Measurements from ENCODE around the gene CD200.
A peak's percentile ranks its signal among the peaks of the same experiment; 100 is the strongest.

CD200 gene

GRCh38 chr3:112371569-112371968 lies 38.6 kb downstream of the CD200 start:
- Histone ChIP-seq H3K9ac (no peak overlapping the region), H3K27ac (no peak overlapping the region), H2AFZ (no peak overlapping the region), H3K4me1 (peaks cover 4% of the 10 kb centered on the region), H3K79me2 (no peaks in the 10 kb centered on the region), H3K9me3 (ENCODE audit: control insufficient read depth, low read length) (no peaks in the 10 kb centered on the region), H3K36me3 (ENCODE audit: control insufficient read depth, insufficient read depth, low read length) (no peaks in the 10 kb centered on the region), H3K4me3 (ENCODE audit: low read depth, low read length) (no peak overlapping the region), H3K4me2 (ENCODE audit: low read length) (no peak overlapping the region), H3K27me3 (ENCODE audit: control insufficient read depth, insufficient read depth, low read length) (no peaks in the 10 kb centered on the region)
- TF ChIP-seq CTCF (IDR thresholded peaks at IDR 0.05): no peak

- no peak overlapping the region for H3K27ac ChIP-seq
These were observed 39.4 kb downstream of the CD200 start for GRCh38 chr3:112372396-112372795.

GRCh38 chr3:112373476-112373875 lies 40.5 kb downstream of the CD200 start:
- Histone ChIP-seq H2AFZ (no peak overlapping the region), H3K36me3 (ENCODE audit: control insufficient read depth, insufficient read depth, low read length) (no peaks in the 10 kb centered on the region), H3K9me3 (ENCODE audit: control insufficient read depth, low read length) (no peaks in the 10 kb centered on the region), H3K4me3 (ENCODE audit: low read depth, low read length) (no peak overlapping the region), H3K4me2 (ENCODE audit: low read length) (no peak overlapping the region), H3K27me3 (ENCODE audit: control insufficient read depth, insufficient read depth, low read length) (no peaks in the 10 kb centered on the region), H3K79me2 (no peaks in the 10 kb centered on the region), H3K4me1 (peaks cover 4% of the 10 kb centered on the region), H3K9ac (no peak overlapping the region), H3K27ac (peak overlapping the region; percentile 24)
- no peak for TF ChIP-seq CTCF (IDR thresholded peaks at IDR 0.05)

More at GRCh38 chr3:112372396-112372795, 39.4 kb downstream of the CD200 start:
- no peaks in the 10 kb centered on the region for H3K79me2 ChIP-seq
- no peaks in the 10 kb centered on the region for H3K27me3 ChIP-seq (ENCODE audit: control insufficient read depth, insufficient read depth, low read length)
- no peaks in the 10 kb centered on the region for H3K36me3 ChIP-seq (ENCODE audit: control insufficient read depth, insufficient read depth, low read length)
- no peaks in the 10 kb centered on the region for H3K9me3 ChIP-seq (ENCODE audit: control insufficient read depth, low read length)
- no peak for TF ChIP-seq CTCF (IDR thresholded peaks at IDR 0.05)
- H3K4me2 ChIP-seq (ENCODE audit: low read length): no peak overlapping the region
- H3K4me1 ChIP-seq: peaks cover 4% of the 10 kb centered on the region
- H2AFZ ChIP-seq: no peak overlapping the region
- H3K9ac ChIP-seq: no peak overlapping the region
- H3K4me3 ChIP-seq (ENCODE audit: low read depth, low read length): no peak overlapping the region

GRCh38 chr3:112373924-112374323 lies 41.0 kb downstream of the CD200 start:
- no peak overlapping the region for H2AFZ ChIP-seq
- H3K27me3 ChIP-seq (ENCODE audit: control insufficient read depth, insufficient read depth, low read length): no peaks in the 10 kb centered on the region
- no peaks in the 10 kb centered on the region for H3K36me3 ChIP-seq (ENCODE audit: control insufficient read depth, insufficient read depth, low read length)
- H3K4me3 ChIP-seq (ENCODE audit: low read depth, low read length): no peak overlapping the region
- no peaks in the 10 kb centered on the region for H3K9me3 ChIP-seq (ENCODE audit: control insufficient read depth, low read length)
- H3K27ac ChIP-seq: peak overlapping the region; percentile 24
- no peak for TF ChIP-seq CTCF (IDR thresholded peaks at IDR 0.05)
- no peaks in the 10 kb centered on the region for H3K79me2 ChIP-seq
- H3K4me2 ChIP-seq (ENCODE audit: low read length): no peak overlapping the region
- no peak overlapping the region for H3K9ac ChIP-seq
- H3K4me1 ChIP-seq: peaks cover 4% of the 10 kb centered on the region

GRCh38 chr3:112374333-112374734 lies 41.4 kb downstream of the CD200 start:
- H3K9ac ChIP-seq: no peak overlapping the region
- TF ChIP-seq CTCF (IDR thresholded peaks at IDR 0.05): no peak
- no peaks in the 10 kb centered on the region for H3K79me2 ChIP-seq
- no peaks in the 10 kb centered on the region for H3K27me3 ChIP-seq (ENCODE audit: control insufficient read depth, insufficient read depth, low read length)
- no peak overlapping the region for H2AFZ ChIP-seq
- no peak overlapping the region for H3K4me3 ChIP-seq (ENCODE audit: low read depth, low read length)
- peak overlapping the region; percentile 24 for H3K27ac ChIP-seq
- H3K4me2 ChIP-seq (ENCODE audit: low read length): no peak overlapping the region
- H3K9me3 ChIP-seq (ENCODE audit: control insufficient read depth, low read length): no peaks in the 10 kb centered on the region
- peaks cover 4% of the 10 kb centered on the region for H3K4me1 ChIP-seq
- no peaks in the 10 kb centered on the region for H3K36me3 ChIP-seq (ENCODE audit: control insufficient read depth, insufficient read depth, low read length)
